HG02970 (cell line): ENCODE results near the gene OR6C76.
"Not testable (repeated sequence)": the region's sequence is repeated elsewhere in the genome, so short reads cannot be mapped to it uniquely, and the experiment has no call there.

Experiments
- ATAC-seq: cut with Tn5 transposase; IDR thresholded peaks from one replicate; pipeline ENCODE4 v1.9.1; 2021; ENCODE audit warnings: mild to moderate bottlenecking, moderate library complexity, moderate number of reproducible peaks; ENCODE audit not compliant: unreplicated experiment, low FRiP score

Gene OR6C76

DNA sequence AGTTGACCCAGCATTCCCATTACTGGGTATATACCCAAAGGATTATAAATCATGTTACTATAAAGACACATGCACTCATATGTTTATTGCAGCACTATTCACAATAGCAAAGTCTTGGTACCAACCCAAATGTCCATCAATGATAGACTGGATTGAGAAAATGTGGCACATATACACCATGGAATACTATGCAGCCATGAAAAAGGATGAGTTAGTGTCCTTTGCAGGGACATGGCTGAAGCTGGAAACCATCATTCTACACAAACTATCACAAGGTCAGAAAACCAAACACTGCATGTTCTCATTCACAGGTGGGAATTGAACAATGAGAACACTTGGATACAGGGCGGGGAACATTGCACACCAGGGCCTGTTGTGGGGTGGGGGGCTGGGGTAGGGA, 38.9 kb downstream of the OR6C76 start:
- ATAC-seq: not testable (repeated sequence)

DNA sequence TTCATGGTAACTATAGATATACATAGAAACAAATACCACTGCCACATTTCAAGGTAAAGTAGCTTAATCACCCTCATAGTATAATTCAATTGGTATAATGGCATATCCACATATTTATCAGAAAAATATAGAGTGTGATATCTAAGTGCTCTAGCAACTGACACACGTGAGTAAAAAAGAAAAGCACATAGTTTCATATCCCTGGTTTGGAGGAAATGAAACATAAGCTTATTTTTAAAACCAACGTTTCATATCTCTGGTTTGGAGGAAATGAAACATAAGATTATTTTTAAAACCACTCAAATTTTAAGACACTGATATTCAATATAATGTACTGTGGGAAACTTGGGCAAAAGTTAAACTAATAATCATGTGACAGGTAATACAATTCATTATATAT, 41.8 kb downstream of the OR6C76 start:
- ATAC-seq: no peak

DNA sequence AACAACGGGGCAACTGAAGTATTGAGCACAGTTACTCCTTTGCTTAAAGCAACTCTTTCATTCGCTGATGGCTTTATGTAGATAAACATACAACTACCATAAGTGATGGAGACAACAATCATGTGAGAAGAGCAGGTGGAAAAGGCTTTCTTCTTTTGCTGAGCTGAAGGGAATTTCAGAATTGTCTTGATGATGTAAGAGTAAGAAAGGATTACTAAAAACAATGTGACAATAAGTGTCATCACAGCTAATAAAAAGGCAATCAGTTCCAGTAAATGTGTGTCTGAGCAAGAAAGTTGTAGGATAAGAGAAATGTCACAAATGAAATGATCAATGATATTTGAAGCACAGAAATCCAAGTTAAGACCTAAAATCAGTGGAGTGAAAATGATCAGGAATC, 43.2 kb downstream of the OR6C76 start:
- ATAC-seq: no peak

DNA sequence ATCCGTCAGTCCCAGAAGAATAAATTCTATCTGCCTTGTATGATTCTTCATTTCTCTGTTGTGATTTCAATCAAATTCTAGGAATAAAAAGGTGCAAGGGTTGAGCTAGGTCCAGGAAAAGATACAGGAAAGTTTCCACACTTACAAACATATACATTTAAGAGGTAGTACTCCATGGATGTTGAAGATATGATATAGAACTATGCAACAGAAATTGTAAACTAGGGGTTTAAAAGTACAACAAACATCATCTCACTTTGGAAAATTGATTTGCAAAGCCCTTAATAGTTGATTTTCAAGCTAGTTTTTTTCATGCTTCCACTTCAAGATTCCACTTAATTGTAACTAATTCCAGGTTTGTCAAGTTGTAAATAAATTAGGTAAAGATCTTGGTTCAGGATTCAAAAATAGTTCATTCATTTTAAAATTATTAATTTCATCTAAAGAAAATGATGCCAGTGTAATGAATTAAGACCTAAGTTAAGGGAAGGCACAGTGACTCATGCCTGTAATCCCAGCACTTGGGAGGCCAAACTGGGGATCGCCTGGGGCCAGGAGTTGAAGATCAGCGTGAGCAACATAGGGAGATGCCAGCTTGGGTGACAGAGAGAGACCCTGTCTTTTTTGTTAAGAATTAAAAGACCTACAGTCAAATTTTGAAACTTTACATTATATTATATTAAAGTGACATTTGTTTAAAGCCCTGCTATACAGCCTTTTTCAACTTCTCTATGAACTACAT, 44.2 kb downstream of the OR6C76 start, which contains the start of gene OR6C70:
Gene OR6C70 (minus strand): TSS at position 51 of the 742 bp plus-strand sequence. CDS start 0 bp downstream, at position 51.
- ATAC-seq: no peak

DNA sequence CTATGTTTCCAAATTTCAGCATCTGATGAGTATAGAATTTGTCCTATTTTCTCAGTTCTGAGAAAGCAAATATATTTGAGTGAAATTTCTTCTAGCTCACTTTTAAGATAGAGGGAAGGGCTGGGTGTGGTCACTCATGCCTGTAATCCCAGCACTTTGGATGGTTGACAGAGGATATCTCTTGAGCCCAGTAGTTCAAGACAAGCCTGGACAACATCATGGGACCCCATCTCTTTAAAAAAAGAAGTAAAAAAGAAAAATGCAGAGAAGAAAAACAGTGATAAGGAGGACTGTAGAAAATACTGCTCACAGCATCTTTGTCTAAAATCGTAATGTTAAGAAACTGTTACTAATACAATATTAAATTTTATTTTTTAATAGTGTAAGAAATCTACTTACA, 46.2 kb downstream of the OR6C76 start:
- no peak for ATAC-seq
